WTC11 (cell line): ENCODE results near the gene RIPOR2. TPM values are rescaled to one million over a fixed set of nuclear protein-coding genes. Genes with fewer than 3 reads are reported as not detected.

ENCODE experiments used
- ATAC-seq: fragments of 200-7000 bp; cut with Tn5 transposase; 2 replicates; pipeline ENCODE4 v1.10.0; 2021; ENCODE audit warnings: mild to moderate bottlenecking, moderate library complexity
- CTCF ChIA-PET: fragments of 300-600 bp; sonication (Branson Sonifier 250); formaldehyde crosslinking; loops from one replicate; lab custom pipeline; 2021; ENCODE audit warnings: antibody characterized with exemption; lab: Charles Lee
- POLR2A ChIA-PET: fragments of 350-600 bp; sonication (Branson Sonifier 250); formaldehyde crosslinking; loops from one replicate; lab custom pipeline; 2021; ENCODE audit warnings: antibody characterized with exemption; lab: Charles Lee
- DNase-seq: peaks from one replicate; pipeline ENCODE4 v3.0.0; 2021; ENCODE audit warnings: low spot score
- H3K27ac Mint-ChIP-seq: 2 replicates; pipeline ENCODE4 v1.8.0; 2021; ENCODE audit warnings: mixed read lengths
- H3K27me3 Mint-ChIP-seq: 2 replicates; pipeline ENCODE4 v1.8.0; 2021; ENCODE audit warnings: low read depth, mild to moderate bottlenecking, moderate library complexity, mixed read lengths
- H3K36me3 Mint-ChIP-seq: 2 replicates; pipeline ENCODE4 v1.8.0; 2021; ENCODE audit warnings: mixed read lengths
- H3K4me1 Mint-ChIP-seq: 2 replicates; pipeline ENCODE4 v1.8.0; 2022; ENCODE audit warnings: mixed read lengths
- H3K4me3 Mint-ChIP-seq: 2 replicates; pipeline ENCODE4 v1.8.0; 2021; ENCODE audit warnings: mild to moderate bottlenecking, moderate library complexity, mixed read lengths
- H3K9me3 Mint-ChIP-seq: 2 replicates; pipeline ENCODE4 v1.8.0; 2021; ENCODE audit warnings: mixed read lengths
- ATF3 ChIP-seq: sonication (generic); formaldehyde crosslinking; conservative IDR thresholded peaks from 2 replicates; pipeline ENCODE4 v1.8.1; 2022; ENCODE audit warnings: mild to moderate bottlenecking, missing genetic modification reagents
- ATF6 ChIP-seq: sonication (generic); formaldehyde crosslinking; IDR thresholded peaks from 2 replicates; pipeline ENCODE4 v1.8.1; 2023; ENCODE audit warnings: mild to moderate bottlenecking, missing genetic modification reagents
- CREB1 ChIP-seq: sonication (generic); formaldehyde crosslinking; IDR thresholded peaks from 2 replicates; pipeline ENCODE4 v1.8.0; 2023; ENCODE audit warnings: mild to moderate bottlenecking, missing genetic modification reagents
- EMX1 ChIP-seq: fragments of 250-450 bp; sonication (Bioruptor Pico); IDR thresholded peaks from 2 replicates; pipeline ENCODE4 v1.8.0; 2021; ENCODE audit warnings: mild to moderate bottlenecking
- ESRRA ChIP-seq: sonication (generic); formaldehyde crosslinking; IDR thresholded peaks from 2 replicates; pipeline ENCODE4 v1.8.1; 2022; ENCODE audit warnings: mild to moderate bottlenecking, missing genetic modification reagents, borderline replicate concordance
- GRHL2 ChIP-seq: fragments of 250-450 bp; sonication (Bioruptor Pico); IDR thresholded peaks from 2 replicates; pipeline ENCODE4 v1.8.0; 2022; ENCODE audit warnings: mild to moderate bottlenecking, moderate library complexity; ENCODE audit not compliant: insufficient replicate concordance, severe bottlenecking
- JAZF1 ChIP-seq: fragments of 250-450 bp; sonication (Bioruptor Pico); IDR thresholded peaks from 2 replicates; pipeline ENCODE4 v1.9.0; 2021; ENCODE audit warnings: moderate library complexity, mild to moderate bottlenecking, inconsistent platforms
- MAX ChIP-seq: sonication (generic); formaldehyde crosslinking; IDR thresholded peaks from 2 replicates; pipeline ENCODE4 v1.8.0; 2022; ENCODE audit warnings: mild to moderate bottlenecking, missing genetic modification reagents
- MLX ChIP-seq: sonication (generic); formaldehyde crosslinking; IDR thresholded peaks from 2 replicates; pipeline ENCODE4 v1.8.1; 2023; ENCODE audit warnings: mild to moderate bottlenecking, missing genetic modification reagents, moderate library complexity
- NR2C2 ChIP-seq: sonication (generic); formaldehyde crosslinking; IDR thresholded peaks from 2 replicates; pipeline ENCODE4 v1.8.0; 2022; ENCODE audit warnings: mild to moderate bottlenecking, missing genetic modification reagents
- PREB ChIP-seq: sonication (generic); formaldehyde crosslinking; IDR thresholded peaks from 2 replicates; pipeline ENCODE4 v1.8.1; 2022; ENCODE audit warnings: mild to moderate bottlenecking, missing genetic modification reagents, moderate library complexity, borderline replicate concordance
- TCF7 ChIP-seq: sonication (generic); formaldehyde crosslinking; IDR thresholded peaks from 2 replicates; pipeline ENCODE4 v1.8.0; 2022; ENCODE audit warnings: mild to moderate bottlenecking, low read depth, missing genetic modification reagents, moderate library complexity
- TEAD4 ChIP-seq: sonication (generic); formaldehyde crosslinking; IDR thresholded peaks from 2 replicates; pipeline ENCODE4 v1.8.0; 2022; ENCODE audit warnings: mild to moderate bottlenecking, missing genetic modification reagents
- ZBTB21 ChIP-seq: sonication (generic); formaldehyde crosslinking; IDR thresholded peaks from 2 replicates; pipeline ENCODE4 v1.8.1; 2023; ENCODE audit warnings: mild to moderate bottlenecking, missing genetic modification reagents, borderline replicate concordance
- ZNF121 ChIP-seq: sonication (generic); formaldehyde crosslinking; IDR thresholded peaks from 2 replicates; pipeline ENCODE4 v1.8.0; 2023; ENCODE audit warnings: missing genetic modification reagents
- ZNF219 ChIP-seq: sonication (generic); formaldehyde crosslinking; IDR thresholded peaks from 2 replicates; pipeline ENCODE4 v1.8.0; 2023; ENCODE audit warnings: missing genetic modification reagents, mild to moderate bottlenecking, borderline replicate concordance
- total RNA-seq: library from RNA; stranded (reverse); gene quantifications from 3 replicates; pipeline ENCODE4 v1.2.3, GENCODE V29; 2021

RIPOR2 gene
- total RNA-seq, 1 experiment from 2014 or later: 13.5 TPM

GRCh38 chr6:24953726-24954125 is 18.0 kb upstream of the RIPOR2 start:
- Mint-ChIP-seq H3K4me3 (no peak overlapping the region), H3K36me3 (no peaks in the 10 kb centered on the region), H3K27ac (no peak overlapping the region), H3K27me3 (no peaks in the 10 kb centered on the region), H3K9me3 (peaks cover 7% of the 10 kb centered on the region)
- ATAC-seq (no peak), DNase-seq (no peak)
- TF ChIP-seq ZNF121 (CRISPR knock-in tag): no peak
- TF ChIP-seq ZBTB21: no peak
- no peak for TF ChIP-seq MLX (CRISPR knock-in tag)
- TF ChIP-seq CREB1 (CRISPR knock-in tag): no peak
- no peak for TF ChIP-seq ATF6 (CRISPR knock-in tag)
- TF ChIP-seq TCF7 (CRISPR knock-in tag): no peak
- no peak for TF ChIP-seq TEAD4 (CRISPR knock-in tag)
- no peak for TF ChIP-seq ESRRA (CRISPR knock-in tag)
- TF ChIP-seq ZNF219 (CRISPR knock-in tag): no peak
- TF ChIP-seq NR2C2 (CRISPR knock-in tag): no peak
- no peak for TF ChIP-seq GRHL2 (CRISPR knock-in tag)
- TF ChIP-seq ATF3 (CRISPR knock-in tag): no peak
- TF ChIP-seq MAX (CRISPR knock-in tag): no peak
- TF ChIP-seq EMX1 (CRISPR knock-in tag): no peak
- no peak for TF ChIP-seq PREB (CRISPR knock-in tag)
- TF ChIP-seq, all 79 proteins: peak for 0
- POLR2A ChIA-PET: no interaction called here
- CTCF ChIA-PET: interaction anchor here (2.2 kb wide), 1 partner anchor 20 kb away, joined by 5 read pairs; no protein-coding TSS in a partner anchor
- peaks cover 21% of the 10 kb centered on the region for H3K4me1 Mint-ChIP-seq

GRCh38 chr6:24951811-24952299 is 16.1 kb upstream of the RIPOR2 start:
- Mint-ChIP-seq H3K36me3 (no peaks in the 10 kb centered on the region), H3K27me3 (no peaks in the 10 kb centered on the region), H3K4me1 (peaks cover 18% of the 10 kb centered on the region), H3K9me3 (peaks cover 7% of the 10 kb centered on the region), H3K27ac (no peak overlapping the region), H3K4me3 (no peak overlapping the region)
- TF ChIP-seq PREB (CRISPR knock-in tag) (no peak), EMX1 (CRISPR knock-in tag) (no peak), JAZF1 (CRISPR knock-in tag) (no peak)
- ChIA-PET POLR2A (no interaction called here), CTCF (no interaction called here)
- DNase-seq: no peak
- ATAC-seq: no peak
